Common myeloid progenitor, CD34-positive (primary cell): ENCODE results near the gene AGBL1.

Experiments used
- CTCF ChIA-PET: fragments of 350-600 bp; sonication (Branson Sonifier 250); formaldehyde crosslinking; loops from one replicate; lab custom pipeline; 2021; ENCODE audit warnings: antibody characterized with exemption; lab: Charles Lee
- POLR2A ChIA-PET: fragments of 350-600 bp; sonication (Branson Sonifier 250); formaldehyde crosslinking; loops from one replicate; lab custom pipeline; 2021; ENCODE audit warnings: antibody characterized with exemption; lab: Charles Lee
- DNase-seq, 3 donors: peaks; one replicate each; pipeline versions ENCODE4 v3.0.0 to v3.0.0-alpha.2; 2013
- H3K27ac ChIP-seq, 2 experiments: 1 replicate in 1 of 2; 2 replicates in 1 of 2; pipeline ENCODE4 v1.7.0; 2013; ENCODE audit warnings: inconsistent platforms in 2 of 2, low read length in 2 of 2, mild to moderate bottlenecking in 2 of 2, low read depth in 1 of 2, moderate library complexity in 1 of 2; ENCODE audit not compliant: severe bottlenecking in 2 of 2, insufficient read depth in 1 of 2, poor library complexity in 1 of 2
- H3K27me3 ChIP-seq, 5 experiments: replicated peaks in 2 of 5; 1 replicate in 3 of 5; 2 replicates in 2 of 5; pipeline versions ENCODE4 v1.6.1 to v1.7.0; 2013; ENCODE audit warnings: low read length in 4 of 5, mild to moderate bottlenecking in 2 of 5, moderate library complexity in 2 of 5, inconsistent platforms in 1 of 5; ENCODE audit not compliant: insufficient read depth in 5 of 5, control insufficient read depth in 4 of 5
- H3K36me3 ChIP-seq, 4 experiments: 1 replicate in 2 of 4; 2 replicates in 2 of 4; pipeline versions ENCODE4 v1.6.1 to v1.7.0; 2013; ENCODE audit warnings: low read length in 3 of 4, control low read depth in 1 of 4, mild to moderate bottlenecking in 1 of 4; ENCODE audit not compliant: control insufficient read depth in 4 of 4, insufficient read depth in 4 of 4
- H3K4me1 ChIP-seq, 4 experiments: 1 replicate in 3 of 4; 2 replicates in 1 of 4; pipeline versions ENCODE4 v1.6.1 to v1.7.1; 2013; ENCODE audit warnings: low read length in 3 of 4, mild to moderate bottlenecking in 3 of 4, control low read depth in 1 of 4, inconsistent platforms in 1 of 4, moderate library complexity in 1 of 4; ENCODE audit not compliant: control insufficient read depth in 4 of 4, insufficient read depth in 4 of 4; ENCODE audit errors: control extremely low read depth in 1 of 4
- H3K4me3 ChIP-seq, 7 experiments: 1 replicate in 4 of 7; 2 replicates in 3 of 7; pipeline versions ENCODE4 v1.5.1 to v1.7.0; 2013; ENCODE audit warnings: mild to moderate bottlenecking in 7 of 7, low read length in 6 of 7, moderate library complexity in 6 of 7, inconsistent platforms in 2 of 7, low read depth in 2 of 7, control low read depth in 1 of 7; ENCODE audit not compliant: insufficient read depth in 4 of 7, control insufficient read depth in 1 of 7; ENCODE audit errors: extremely low read depth in 1 of 7
- H3K9me3 ChIP-seq, 5 experiments: 1 replicate in 4 of 5; 2 replicates in 1 of 5; pipeline versions ENCODE4 v1.6.1 to v1.7.1; 2013; ENCODE audit warnings: low read length in 4 of 5, mild to moderate bottlenecking in 2 of 5, inconsistent platforms in 1 of 5, low read depth in 1 of 5, moderate library complexity in 1 of 5; ENCODE audit not compliant: control insufficient read depth in 4 of 5, insufficient read depth in 2 of 5; ENCODE audit errors: control extremely low read depth in 1 of 5
- WGBS: methylation state at CpG from one replicate; pipeline ENCODE4 v1.1.5; 2013; ENCODE audit not compliant: insufficient coverage; 5-methylcytosine and 5-hydroxymethylcytosine counted together

AGBL1 gene

DNA sequence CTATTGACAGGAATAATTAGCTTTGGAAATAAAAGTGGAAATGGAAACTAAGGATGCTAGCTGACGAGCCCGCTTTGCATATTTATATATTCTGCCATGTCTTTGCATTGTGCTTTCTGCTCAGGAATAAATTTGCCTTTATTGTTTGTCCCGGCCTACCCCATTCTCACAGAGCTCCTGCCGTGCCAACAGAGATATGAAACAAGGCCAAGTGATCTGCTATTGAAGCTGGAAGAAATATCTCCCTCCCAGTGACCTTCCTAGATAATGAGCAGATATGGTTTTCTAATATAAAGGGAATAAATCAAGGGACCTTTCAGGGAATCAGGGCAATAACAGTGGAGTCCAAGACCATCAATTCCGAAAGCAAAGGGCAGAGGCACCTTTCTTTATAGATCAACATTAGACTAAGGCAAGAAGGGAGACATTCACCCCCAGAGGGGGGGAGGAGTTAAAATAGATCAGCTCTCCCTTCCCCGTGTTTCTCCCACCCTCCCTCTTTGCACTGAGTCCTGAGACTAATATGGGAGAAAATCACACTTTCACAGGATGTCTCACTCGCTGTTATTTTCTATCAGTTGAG lies 664.6 kb downstream of the AGBL1 start:
- H3K4me3 ChIP-seq, result no peak overlapping the region
- no peaks in the 10 kb centered on the region for H3K4me1 ChIP-seq
- 96% methylated on average over 3 of the region's 7 CpGs for WGBS
- peaks cover 0 to 4% (median 0%) of the 10 kb centered on the region in 5 experiments for H3K27me3 ChIP-seq
- H3K27ac ChIP-seq, result no peak overlapping the region
- CTCF ChIA-PET, result interaction anchor here (1.0 to 2.0 kb wide), 3 partner anchors 11 to 879 kb away, joined by 3 to 7 read pairs (median 3); no protein-coding TSS in a partner anchor
- H3K36me3 ChIP-seq, result no peaks in the 10 kb centered on the region
- POLR2A ChIA-PET, result no interaction called here
- no peaks in the 10 kb centered on the region for H3K9me3 ChIP-seq
- DNase-seq, result no peak

DNA sequence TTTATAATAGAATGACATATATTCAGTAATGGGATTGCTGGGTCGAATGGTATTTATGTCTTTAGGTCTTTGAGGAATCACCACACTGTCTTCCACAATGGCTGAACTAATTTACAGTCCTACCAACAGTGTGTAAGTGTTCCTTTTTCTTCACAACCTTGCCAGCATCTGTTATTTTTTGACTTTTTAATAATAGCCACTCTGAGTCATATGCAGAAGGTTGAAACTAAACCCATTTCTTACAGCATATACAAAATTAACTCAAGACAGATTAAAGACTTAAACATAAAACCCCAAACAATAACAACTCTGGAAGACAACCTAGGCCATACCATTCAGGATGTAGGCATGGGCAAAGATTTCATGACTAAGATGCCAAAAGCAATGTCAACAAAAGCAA lies 671.4 kb downstream of the AGBL1 start:
- Histone ChIP-seq H3K27ac (no peak overlapping the region), H3K36me3 (no peaks in the 10 kb centered on the region), H3K27me3 (peaks cover 0 to 5% (median 0%) of the 10 kb centered on the region in 5 experiments), H3K4me1 (no peaks in the 10 kb centered on the region), H3K9me3 (no peaks in the 10 kb centered on the region), H3K4me3 (no peak overlapping the region)
- POLR2A ChIA-PET, result no interaction called here
- no peak for DNase-seq
- CTCF ChIA-PET, result no interaction called here
- no CpG with 5 or more reads among the region's 1 CpG for WGBS

DNA sequence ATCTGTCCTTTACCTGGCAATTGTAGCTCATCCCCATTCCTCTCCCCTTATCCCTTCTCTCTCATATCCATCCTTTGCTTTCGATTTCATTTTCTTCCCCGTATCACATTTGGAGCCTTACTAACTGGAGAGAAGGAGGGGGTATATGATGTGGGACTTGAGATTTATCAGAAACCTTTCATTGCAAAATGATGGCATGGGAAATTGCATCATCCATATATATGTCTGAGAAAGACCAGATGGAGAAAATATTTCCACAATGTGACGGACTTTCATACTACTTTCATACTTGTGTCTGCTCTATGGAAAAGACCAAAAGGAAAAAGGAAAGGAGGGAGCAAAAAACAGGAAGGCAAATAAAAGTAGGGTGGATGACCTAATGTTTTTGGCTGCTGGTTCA lies 675.2 kb downstream of the AGBL1 start:
- H3K4me3 ChIP-seq, result no peak overlapping the region
- DNase-seq, result no peak
- H3K36me3 ChIP-seq, result no peaks in the 10 kb centered on the region
- peaks cover 0 to 5% (median 0%) of the 10 kb centered on the region in 5 experiments for H3K27me3 ChIP-seq
- H3K9me3 ChIP-seq, result no peaks in the 10 kb centered on the region
- H3K27ac ChIP-seq, result no peak overlapping the region
- WGBS, result 100% methylated on average over 1 of the region's 3 CpGs
- ChIA-PET POLR2A (interaction anchor here (0.6 kb wide), 1 partner anchor 69 kb away, joined by 3 read pairs; no protein-coding TSS in a partner anchor), CTCF (no interaction called here)
- H3K4me1 ChIP-seq, result no peaks in the 10 kb centered on the region

DNA sequence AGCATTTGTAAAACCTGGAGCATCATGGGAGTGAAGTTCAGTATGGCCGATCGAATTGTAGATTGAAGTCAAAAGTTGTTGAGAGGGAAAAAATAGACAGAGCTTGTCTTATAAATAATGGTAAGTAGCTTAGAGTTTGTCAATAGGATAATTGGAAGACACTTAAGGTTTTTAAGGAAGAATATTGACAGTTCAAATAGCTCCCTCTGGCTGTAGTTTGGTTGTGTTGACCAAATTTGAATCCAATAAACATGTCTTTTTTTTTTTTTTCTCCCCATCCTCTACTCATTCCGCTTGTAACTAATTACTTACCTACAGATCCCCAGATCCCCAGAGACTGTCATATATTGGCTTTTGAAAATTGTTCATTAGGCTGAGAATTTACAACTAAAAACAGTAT lies 677.0 kb downstream of the AGBL1 start:
- WGBS, result 100% methylated on average over 2 of the region's 3 CpGs
- no peak for DNase-seq
- Histone ChIP-seq H3K9me3 (no peaks in the 10 kb centered on the region), H3K36me3 (no peaks in the 10 kb centered on the region), H3K4me3 (no peak overlapping the region), H3K27ac (no peak overlapping the region), H3K4me1 (no peaks in the 10 kb centered on the region), H3K27me3 (peaks cover 0 to 5% (median 0%) of the 10 kb centered on the region in 5 experiments)
- ChIA-PET CTCF (interaction anchor here (1.4 kb wide), 1 partner anchor 14 kb away, joined by 4 read pairs; no protein-coding TSS in a partner anchor), POLR2A (no interaction called here)

- Histone ChIP-seq H3K9me3 (no peaks in the 10 kb centered on the region), H3K4me1 (no peaks in the 10 kb centered on the region), H3K27ac (no peak overlapping the region), H3K4me3 (no peak overlapping the region), H3K27me3 (peaks cover 0 to 3% (median 0%) of the 10 kb centered on the region in 5 experiments), H3K36me3 (no peaks in the 10 kb centered on the region)
- WGBS, result 89% methylated on average over 3 of the region's 5 CpGs
- POLR2A ChIA-PET, result no interaction called here
- DNase-seq, result no peak
- CTCF ChIA-PET, result no interaction called here
These were observed 680.3 kb downstream of the AGBL1 start for GRCh38 chr15:86759800-86760523.

GRCh38 chr15:86762874-86763273 lies 683.2 kb downstream of the AGBL1 start:
- POLR2A ChIA-PET, result no interaction called here
- CTCF ChIA-PET, result no interaction called here
- H3K36me3 ChIP-seq, result no peaks in the 10 kb centered on the region

DNA sequence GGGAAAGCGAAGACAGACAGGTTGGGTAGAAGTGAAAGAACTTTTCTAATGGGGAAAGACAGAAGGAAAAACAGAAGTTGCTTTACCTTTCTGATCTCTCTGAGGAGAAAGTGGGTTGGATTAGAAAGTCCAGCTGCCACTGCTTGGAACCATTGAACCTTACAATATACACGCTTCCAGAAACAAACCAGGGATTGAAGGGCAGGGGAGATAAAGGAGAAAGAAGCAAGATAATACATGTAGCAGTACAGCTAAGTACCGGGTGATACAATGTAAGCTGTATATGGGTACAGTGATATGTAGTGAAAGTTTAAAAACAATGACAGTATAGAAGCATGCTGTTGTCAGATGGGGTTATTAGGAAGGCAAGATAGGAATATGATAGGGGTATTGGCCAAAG lies 684.4 kb downstream of the AGBL1 start:
- ChIA-PET POLR2A (no interaction called here), CTCF (no interaction called here)
- no peaks in the 10 kb centered on the region for H3K27me3 ChIP-seq
- H3K36me3 ChIP-seq, result no peaks in the 10 kb centered on the region
- H3K9me3 ChIP-seq, result no peaks in the 10 kb centered on the region
- no peak for DNase-seq
- 94% methylated on average over 2 of the region's 3 CpGs for WGBS
- H3K4me1 ChIP-seq, result no peaks in the 10 kb centered on the region
- no peak overlapping the region for H3K4me3 ChIP-seq
- no peak overlapping the region for H3K27ac ChIP-seq

More at GRCh38 chr15:86762874-86763273, 683.2 kb downstream of the AGBL1 start:
- DNase-seq, result no peak
- no CpG with 5 or more reads among the region's 2 CpGs for WGBS
- H3K27ac ChIP-seq, result no peak overlapping the region
- no peak overlapping the region for H3K4me3 ChIP-seq
- no peaks in the 10 kb centered on the region for H3K9me3 ChIP-seq
- no peaks in the 10 kb centered on the region for H3K27me3 ChIP-seq
- no peaks in the 10 kb centered on the region for H3K4me1 ChIP-seq
